ENCODE data around the gene SPSB1.

DNA sequence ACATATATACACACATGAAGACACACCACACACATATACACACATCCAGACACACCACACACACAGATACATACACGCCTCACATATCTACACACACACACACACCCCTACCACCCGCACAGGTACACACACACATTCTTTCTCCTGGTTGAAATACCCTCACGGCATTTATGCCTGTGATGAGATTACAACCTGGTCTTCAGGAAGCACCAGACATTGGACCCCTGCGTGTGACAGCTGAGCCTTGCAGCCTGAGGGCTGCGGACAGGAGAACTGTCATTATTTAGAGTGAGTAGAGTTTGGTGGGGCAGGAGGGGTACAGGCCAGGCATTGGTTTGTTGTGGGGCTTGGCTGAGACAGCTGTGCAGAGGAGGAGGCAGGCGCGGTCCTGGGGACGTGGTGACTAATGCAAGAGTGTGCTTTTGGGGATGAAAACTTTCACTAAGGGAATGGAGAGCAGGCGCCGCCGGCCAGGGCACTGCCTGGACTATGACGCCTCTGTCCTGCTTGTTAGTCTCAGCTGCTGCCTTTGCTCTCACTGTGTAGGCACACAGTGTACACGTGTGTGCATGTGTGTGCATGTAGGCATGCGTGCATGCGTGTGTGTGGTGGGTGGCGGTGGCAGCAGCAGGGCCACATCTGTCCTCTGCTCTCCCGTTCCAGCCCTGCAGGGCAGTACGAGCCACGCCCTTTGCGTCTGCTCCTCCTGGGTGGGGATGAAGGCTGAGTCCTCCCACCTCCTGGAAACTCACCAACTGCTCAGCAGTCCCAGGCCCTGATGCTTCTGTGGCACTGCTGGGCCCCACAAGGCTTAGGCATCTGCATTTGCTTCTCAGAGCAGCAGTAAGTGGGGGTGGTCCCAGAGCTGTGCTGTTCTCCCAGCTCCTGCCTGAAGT is 57.6 kb downstream of the SPSB1 start:
- TF ChIP-seq EZH2 (IDR thresholded peaks at IDR 0.05; ENCODE audit: low read depth): no peak
- TF ChIP-seq, protein P1, sequence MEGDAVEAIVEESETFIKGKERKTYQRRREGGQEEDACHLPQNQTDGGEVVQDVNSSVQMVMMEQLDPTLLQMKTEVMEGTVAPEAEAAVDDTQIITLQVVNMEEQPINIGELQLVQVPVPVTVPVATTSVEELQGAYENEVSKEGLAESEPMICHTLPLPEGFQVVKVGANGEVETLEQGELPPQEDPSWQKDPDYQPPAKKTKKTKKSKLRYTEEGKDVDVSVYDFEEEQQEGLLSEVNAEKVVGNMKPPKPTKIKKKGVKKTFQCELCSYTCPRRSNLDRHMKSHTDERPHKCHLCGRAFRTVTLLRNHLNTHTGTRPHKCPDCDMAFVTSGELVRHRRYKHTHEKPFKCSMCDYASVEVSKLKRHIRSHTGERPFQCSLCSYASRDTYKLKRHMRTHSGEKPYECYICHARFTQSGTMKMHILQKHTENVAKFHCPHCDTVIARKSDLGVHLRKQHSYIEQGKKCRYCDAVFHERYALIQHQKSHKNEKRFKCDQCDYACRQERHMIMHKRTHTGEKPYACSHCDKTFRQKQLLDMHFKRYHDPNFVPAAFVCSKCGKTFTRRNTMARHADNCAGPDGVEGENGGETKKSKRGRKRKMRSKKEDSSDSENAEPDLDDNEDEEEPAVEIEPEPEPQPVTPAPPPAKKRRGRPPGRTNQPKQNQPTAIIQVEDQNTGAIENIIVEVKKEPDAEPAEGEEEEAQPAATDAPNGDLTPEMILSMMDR (conservative IDR thresholded peaks at IDR 0.05): no peak
